ENCODE results near the gene SEC23A. TPM values are rescaled to one million over a fixed set of nuclear protein-coding genes. Genes with fewer than 3 reads are reported as not detected.

Gene SEC23A
- polyA plus RNA-seq, 2 of the 4 experiments (the other 2 are of a cell fraction): 96.4 to 176 TPM

GRCh38 chr14:38982278-38982677, 120.8 kb downstream of the SEC23A start (continued):
- no peak for TF ChIP-seq CHD2 (IDR thresholded peaks at IDR 0.05; ENCODE audit: low read length, partially characterized antibody)
- TF ChIP-seq EHF (CRISPR knock-in tag; IDR thresholded peaks at IDR 0.05): no peak
- no peak for TF ChIP-seq MAFK (IDR thresholded peaks at IDR 0.05; ENCODE audit: partially characterized antibody)
- TF ChIP-seq HES2 (IDR thresholded peaks at IDR 0.05): no peak
- no peak for TF ChIP-seq POLR2AphosphoS2 (conservative IDR thresholded peaks at IDR 0.05; ENCODE audit: low read length)
- TF ChIP-seq HEYL (CRISPR knock-in tag; IDR thresholded peaks at IDR 0.05): no peak
- no peak for TF ChIP-seq ZSCAN20 (CRISPR knock-in tag; IDR thresholded peaks at IDR 0.05)

Small RNA genes lying within 50 kb of the gene (small RNA-seq; reads per million reads assigned to genes)
- 0 reads per million in 6 experiments for gene AL109628.1
- gene RF00019: 0 reads per million in 6 experiments

Other genes with a start within 250 kb of the SEC23A start
- gene GEMIN2, start 11.1 kb upstream of the SEC23A start, polyA plus RNA-seq (2011; rRNA removed): 48.1 and 67.8 TPM in 2 replicates
- gene GEMIN2, start 11.1 kb upstream of the SEC23A start, polyA plus RNA-seq (2017; fragmentation: RNase III; extraction: RNeasy Plus Mini Kit Qiagen cat#74134 plus additional on column Dnase treatment): 26.8 to 31.7 TPM (median 30.6 TPM) in 3 replicates
- gene TRAPPC6B, start 67.1 kb upstream of the SEC23A start, polyA plus RNA-seq (2011; rRNA removed): 18.7 and 31.6 TPM in 2 replicates
- gene TRAPPC6B, start 67.1 kb upstream of the SEC23A start, polyA plus RNA-seq (2017; fragmentation: RNase III; extraction: RNeasy Plus Mini Kit Qiagen cat#74134 plus additional on column Dnase treatment): 14.7 to 16.4 TPM (median 15.7 TPM) in 3 replicates
- 40.3 and 50.1 TPM in 2 replicates for gene PNN, start 72.0 kb upstream of the SEC23A start, polyA plus RNA-seq (2011; rRNA removed)
- 108 to 124 TPM (median 117 TPM) in 3 replicates for gene PNN, start 72.0 kb upstream of the SEC23A start, polyA plus RNA-seq (2017; fragmentation: RNase III; extraction: RNeasy Plus Mini Kit Qiagen cat#74134 plus additional on column Dnase treatment)
- 71.7 and 73.9 TPM in 2 replicates for gene MIA2, start 130.7 kb upstream of the SEC23A start, polyA plus RNA-seq (2011; rRNA removed)
- 22.9 to 25.6 TPM (median 25.4 TPM) in 3 replicates for gene MIA2, start 130.7 kb upstream of the SEC23A start, polyA plus RNA-seq (2017; fragmentation: RNase III; extraction: RNeasy Plus Mini Kit Qiagen cat#74134 plus additional on column Dnase treatment)

All from A549 (cell line).